ENCODE measurements around the gene SLC27A4. TPM values are rescaled to one million over a fixed set of nuclear protein-coding genes. Genes with fewer than 3 reads are reported as not detected.

SLC27A4 gene
- total and polyA plus RNA-seq, 7 donors: 10.4 to 61.5 (median 24.7) TPM

- ATAC-seq: no peak
- no peaks in the 10 kb centered on the region for H3K4me1 ChIP-seq
- peaks cover 0 to 4% (median 3%) of the 10 kb centered on the region in 3 donors for H3K27me3 ChIP-seq (ENCODE audit: insufficient read depth in 3 of 3, low read length in 2 of 3)
Observed at GRCh38 chr9:128393970-128394369, 53.6 kb downstream of the SLC27A4 start.

GRCh38 chr9:128394379-128395168 lies 54.2 kb downstream of the SLC27A4 start:
- Histone ChIP-seq H3K9me3 (no peaks in the 10 kb centered on the region), H3K27me3 (ENCODE audit: insufficient read depth in 3 of 3, low read length in 2 of 3) (peaks cover 0 to 4% (median 3%) of the 10 kb centered on the region in 3 donors), H3K36me3 (ENCODE audit: insufficient read depth in 1 of 2, low read depth in 1 of 2) (peaks cover 0 to 32% of the 10 kb centered on the region in 2 donors), H3K27ac (no peak overlapping the region), H3K4me3 (no peak overlapping the region), H3K4me1 (no peaks in the 10 kb centered on the region)
- intact Hi-C loops (cut with DNase I): no loop called here
- no peak for TF ChIP-seq CTCF (IDR thresholded peaks at IDR 0.05)
- ATAC-seq (no peak), DNase-seq (no peak)
- 60 to 65% (median 63%) methylated on average over 9 of the region's 9 CpGs for WGBS, 3 donors

More at GRCh38 chr9:128393970-128394369, 53.6 kb downstream of the SLC27A4 start:
- no peaks in the 10 kb centered on the region for H3K9me3 ChIP-seq
- no peak overlapping the region for H3K27ac ChIP-seq
- intact Hi-C loops (cut with DNase I): no loop called here
- no peak for TF ChIP-seq CTCF (IDR thresholded peaks at IDR 0.05)
- no peak overlapping the region for H3K4me3 ChIP-seq
- 51 to 65% (median 63%) methylated on average over 7 of the region's 7 CpGs for WGBS, 3 donors
- no peak for DNase-seq
- peaks cover 2 to 38% of the 10 kb centered on the region in 2 donors for H3K36me3 ChIP-seq (ENCODE audit: insufficient read depth in 1 of 2, low read depth in 1 of 2)

GRCh38 chr9:128396970-128397613 lies 56.8 kb downstream of the SLC27A4 start:
- ATAC-seq (peak in 2 of 4 donors; percentile 27 to 41), DNase-seq (no peak)
- H3K36me3 ChIP-seq (ENCODE audit: insufficient read depth in 1 of 2, low read depth in 1 of 2): peaks cover 0 to 9% of the 10 kb centered on the region in 2 donors
- H3K27ac ChIP-seq: no peak overlapping the region
- peak overlapping the region; percentile 9 for H3K4me3 ChIP-seq
- WGBS, 3 donors: 7 to 10% (median 9%) methylated on average over 19 of the region's 19 CpGs
- peaks cover 0 to 4% (median 3%) of the 10 kb centered on the region in 3 donors for H3K27me3 ChIP-seq (ENCODE audit: insufficient read depth in 3 of 3, low read length in 2 of 3)
- no peak for TF ChIP-seq CTCF (IDR thresholded peaks at IDR 0.05)
- intact Hi-C loops (cut with DNase I): no loop called here
- no peaks in the 10 kb centered on the region for H3K4me1 ChIP-seq
- H3K9me3 ChIP-seq: no peaks in the 10 kb centered on the region

GRCh38 chr9:128397831-128398230 lies 57.5 kb downstream of the SLC27A4 start:
- H3K27me3 ChIP-seq (ENCODE audit: insufficient read depth in 3 of 3, low read length in 2 of 3): peaks cover 0 to 4% (median 3%) of the 10 kb centered on the region in 3 donors
- DNase-seq (no peak), ATAC-seq (no peak)
- no peak overlapping the region for H3K4me3 ChIP-seq
- no peak for TF ChIP-seq CTCF (IDR thresholded peaks at IDR 0.05)
- H3K36me3 ChIP-seq (ENCODE audit: insufficient read depth in 1 of 2, low read depth in 1 of 2): peaks cover 0 to 2% of the 10 kb centered on the region in 2 donors
- H3K27ac ChIP-seq: no peak overlapping the region
- H3K4me1 ChIP-seq: no peaks in the 10 kb centered on the region
- H3K9me3 ChIP-seq: no peaks in the 10 kb centered on the region
- intact Hi-C loops (cut with DNase I): no loop called here
- 56 to 64% (median 57%) methylated on average over 7 of the region's 7 CpGs for WGBS, 3 donors
